Measurements from ENCODE around the gene SCYL3.

SCYL3 gene

DNA sequence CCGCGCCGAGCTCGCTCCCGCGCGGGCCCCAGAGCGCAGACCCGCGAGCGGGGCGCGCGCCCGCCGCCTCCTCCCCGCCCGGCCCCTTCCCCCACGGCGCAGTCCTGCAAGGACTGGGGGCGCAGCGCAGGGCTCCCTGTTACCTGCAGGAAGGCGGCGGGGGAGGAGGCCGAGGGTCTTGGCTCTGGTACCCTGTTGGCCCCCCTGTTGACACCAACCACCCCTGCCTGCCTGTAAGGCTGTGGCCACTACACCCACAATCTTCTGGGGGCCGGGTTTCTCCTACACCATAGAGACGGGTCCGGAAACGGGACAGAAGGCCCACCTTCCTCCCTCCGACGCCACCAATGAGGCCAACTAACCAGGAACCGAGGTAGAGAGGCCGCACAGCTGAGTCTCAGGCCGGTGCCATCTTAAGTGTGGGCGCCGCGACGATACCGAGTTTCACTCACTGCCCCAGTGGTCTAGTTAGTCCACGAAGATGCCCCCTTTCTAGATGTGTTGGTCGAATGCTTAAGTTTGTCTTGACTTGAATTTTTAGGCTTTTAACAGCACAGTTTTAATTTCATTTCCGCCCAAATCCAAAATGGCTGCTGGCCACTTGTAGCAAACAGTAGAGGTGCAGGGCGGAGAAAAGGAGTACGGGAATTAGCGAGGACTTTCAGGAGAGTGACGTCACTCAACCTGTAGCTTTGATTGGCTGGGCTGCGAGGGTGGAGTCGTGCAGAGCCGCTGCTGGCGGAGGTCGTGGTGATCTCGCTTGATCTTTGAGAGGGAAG is at the start of gene SCYL3:
SCYL3 (minus strand) TSS at position 252 of the 779 bp plus-strand sequence. CDS start 5,056 bp downstream, outside the sequence.
- Histone ChIP-seq H3K79me2 (ENCODE audit: low read length) (peaks cover 45% of the 10 kb centered on the region), H3K27ac (ENCODE audit: low read length) (peak within 1 kb of the TSS; percentile 79), H3K27me3 (replicated peaks; ENCODE audit: insufficient read depth, low read length) (no peaks in the 10 kb centered on the region), H3K4me1 (ENCODE audit: low read length) (peaks cover 25% of the 10 kb centered on the region), H2AFZ (ENCODE audit: low read length) (peak within 1 kb of the TSS; percentile 75), H3K4me3 (ENCODE audit: low read length) (peak within 1 kb of the TSS; percentile 92), H3K9me3 (replicated peaks; ENCODE audit: insufficient read depth, low read length) (no peaks in the 10 kb centered on the region), H3K9me2 (replicated peaks; ENCODE audit: insufficient read depth, low read length) (no peaks in the 10 kb centered on the region), H3K9ac (ENCODE audit: low read length) (peak within 1 kb of the TSS; percentile 89), H3K36me3 (replicated peaks; ENCODE audit: insufficient read depth, low read length) (no peaks in the 10 kb centered on the region), H4K20me1 (ENCODE audit: insufficient read depth, low read length) (no peaks in the 10 kb centered on the region), H3F3A (ENCODE audit: insufficient read depth, low read length) (0 out of 2 replicates have a peak, but pooled peaks cover 6% of the 10 kb centered on the region), H3K4me2 (ENCODE audit: low read depth, low read length) (peak within 1 kb of the TSS; percentile 75)
- DNase-seq = peak; percentile 99
- no peak for TF ChIP-seq EZH2 (optimal IDR thresholded peaks at IDR 0.05; ENCODE audit: low read depth, low read length)

DNA sequence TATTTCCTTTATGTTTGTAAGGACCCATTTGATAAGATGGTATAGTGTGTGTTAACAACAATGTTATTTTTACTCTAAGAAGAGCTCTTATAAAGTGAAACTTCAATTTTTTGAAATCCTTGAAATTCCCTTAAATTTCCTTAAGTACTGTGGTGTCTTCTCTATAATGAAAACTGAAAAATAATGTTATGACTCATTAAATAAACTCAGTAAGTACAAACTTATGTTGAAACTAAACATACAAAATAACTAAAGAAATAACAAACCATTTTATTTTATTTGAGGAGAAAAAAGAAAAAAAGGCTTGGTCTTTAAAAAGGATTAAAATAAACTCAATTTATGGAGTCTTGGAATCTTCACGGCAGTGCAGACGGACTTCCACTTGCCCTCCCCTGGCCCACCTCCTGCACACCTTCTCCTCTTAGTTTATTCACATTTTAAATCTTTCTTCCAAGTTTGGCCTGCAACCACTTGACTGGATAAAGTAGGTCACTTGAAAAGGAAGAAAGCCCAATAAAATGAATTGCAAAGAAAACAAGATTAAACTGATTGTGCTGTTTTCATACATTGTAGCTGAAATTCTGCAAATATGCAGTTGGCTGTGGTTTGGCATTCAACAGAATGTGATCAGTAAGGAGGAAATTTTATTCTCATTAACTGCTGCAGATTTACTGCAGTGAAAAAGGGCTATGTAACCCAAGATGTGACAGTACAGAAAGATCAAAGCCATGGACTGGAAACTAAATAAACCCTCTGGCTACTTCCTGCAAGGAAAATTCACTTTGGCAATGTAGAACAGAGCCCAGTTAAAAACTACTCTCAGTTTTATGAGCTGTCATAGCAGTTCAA is 48.5 kb upstream of the SCYL3 start:
- H4K20me1 ChIP-seq (ENCODE audit: insufficient read depth, low read length) = no peaks in the 10 kb centered on the region
- no peak overlapping the region for H3K27ac ChIP-seq (ENCODE audit: low read length)
- no peak for DNase-seq
- TF ChIP-seq EZH2phosphoT487 (IDR thresholded peaks at IDR 0.05; ENCODE audit: low read length) = no peak
- TF ChIP-seq EZH2 (optimal IDR thresholded peaks at IDR 0.05; ENCODE audit: low read depth, low read length) = no peak
- no peaks in the 10 kb centered on the region for H3K9me3 ChIP-seq (replicated peaks; ENCODE audit: insufficient read depth, low read length)
- no peaks in the 10 kb centered on the region for H3K36me3 ChIP-seq (replicated peaks; ENCODE audit: insufficient read depth, low read length)
- H3F3A ChIP-seq (ENCODE audit: insufficient read depth, low read length) = no peaks in the 10 kb centered on the region
- H3K27me3 ChIP-seq (replicated peaks; ENCODE audit: insufficient read depth, low read length) = no peaks in the 10 kb centered on the region
- no peaks in the 10 kb centered on the region for H3K79me2 ChIP-seq (ENCODE audit: low read length)
- no peaks in the 10 kb centered on the region for H3K4me1 ChIP-seq (ENCODE audit: low read length)
- no peak overlapping the region for H3K4me3 ChIP-seq (ENCODE audit: low read length)
- no peak overlapping the region for H2AFZ ChIP-seq (ENCODE audit: low read length)
- H3K9ac ChIP-seq (ENCODE audit: low read length) = no peak overlapping the region
- no peaks in the 10 kb centered on the region for H3K9me2 ChIP-seq (replicated peaks; ENCODE audit: insufficient read depth, low read length)
- no peak overlapping the region for H3K4me2 ChIP-seq (ENCODE audit: low read depth, low read length)

DNA sequence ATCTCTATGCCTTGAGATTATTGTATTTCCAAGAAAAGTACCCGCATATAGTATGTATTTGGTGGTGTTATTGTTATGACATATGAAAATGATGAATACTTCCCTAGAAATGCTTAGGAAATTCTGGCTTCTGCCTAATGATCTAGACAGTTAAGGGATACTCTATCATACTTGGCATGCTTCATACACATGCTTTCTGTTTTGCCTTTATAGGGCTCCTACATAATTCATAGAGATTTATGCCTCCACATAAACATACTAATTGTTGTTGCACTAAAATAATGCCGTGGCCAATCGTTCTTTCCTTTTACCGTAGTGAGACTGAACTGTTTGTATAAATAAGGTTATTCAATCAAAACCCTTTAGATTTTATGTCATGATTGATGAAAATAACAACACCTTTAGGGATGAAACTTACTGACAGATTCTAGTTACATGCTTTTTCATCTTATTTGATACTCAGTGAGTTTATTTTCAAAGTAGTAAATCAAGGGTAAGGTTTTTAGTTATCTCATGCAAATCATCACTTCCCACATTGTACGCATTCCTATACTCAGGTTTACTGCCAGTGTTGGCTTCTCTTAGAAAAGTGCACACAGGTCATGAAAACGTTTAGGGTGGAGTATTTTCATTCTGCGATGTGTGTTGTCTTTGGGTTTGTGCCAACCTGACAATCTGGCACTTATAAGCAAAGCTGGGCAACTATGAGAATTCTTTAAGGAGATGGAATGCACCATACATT is 40.5 kb upstream of the SCYL3 start:
- Histone ChIP-seq H3K36me3 (replicated peaks; ENCODE audit: insufficient read depth, low read length) (no peaks in the 10 kb centered on the region), H3K27me3 (replicated peaks; ENCODE audit: insufficient read depth, low read length) (no peaks in the 10 kb centered on the region), H3K9me3 (replicated peaks; ENCODE audit: insufficient read depth, low read length) (no peaks in the 10 kb centered on the region), H3K79me2 (ENCODE audit: low read length) (no peaks in the 10 kb centered on the region), H3K9ac (ENCODE audit: low read length) (no peak overlapping the region), H3K27ac (ENCODE audit: low read length) (no peak overlapping the region), H2AFZ (ENCODE audit: low read length) (no peak overlapping the region), H3F3A (ENCODE audit: insufficient read depth, low read length) (no peaks in the 10 kb centered on the region), H3K4me1 (ENCODE audit: low read length) (no peaks in the 10 kb centered on the region), H3K4me3 (ENCODE audit: low read length) (no peak overlapping the region), H3K4me2 (ENCODE audit: low read depth, low read length) (no peak overlapping the region), H4K20me1 (ENCODE audit: insufficient read depth, low read length) (no peaks in the 10 kb centered on the region), H3K9me2 (replicated peaks; ENCODE audit: insufficient read depth, low read length) (no peaks in the 10 kb centered on the region)
- TF ChIP-seq EZH2 (optimal IDR thresholded peaks at IDR 0.05; ENCODE audit: low read depth, low read length) (no peak), EZH2phosphoT487 (IDR thresholded peaks at IDR 0.05; ENCODE audit: low read length) (no peak), CTCF (IDR thresholded peaks at IDR 0.05; ENCODE audit: low read length) (no peak)
- no peak for DNase-seq

DNA sequence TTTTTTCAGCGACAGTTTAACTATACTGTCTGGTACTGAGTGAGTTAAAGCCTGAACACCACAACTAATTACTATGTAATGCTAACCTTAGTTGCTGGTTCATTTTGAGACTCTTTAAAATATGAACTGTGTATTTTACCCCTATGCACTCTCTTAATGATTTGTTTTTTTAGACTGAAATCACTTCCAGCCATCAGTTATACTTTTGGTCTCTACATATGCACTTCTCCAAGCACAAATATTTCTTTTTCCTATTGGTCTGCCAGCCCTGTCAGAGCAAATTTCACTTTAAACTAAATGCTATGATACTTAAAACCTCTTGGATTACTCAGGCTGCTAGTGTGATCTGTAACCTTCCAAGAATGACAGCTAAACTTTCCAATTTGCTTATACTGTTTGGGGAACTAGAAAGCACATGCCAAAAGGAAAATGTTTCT is 38.1 kb upstream of the SCYL3 start:
- Histone ChIP-seq H3K27me3 (replicated peaks; ENCODE audit: insufficient read depth, low read length) (no peaks in the 10 kb centered on the region), H3K4me1 (ENCODE audit: low read length) (no peaks in the 10 kb centered on the region), H3K27ac (ENCODE audit: low read length) (no peak overlapping the region), H3K79me2 (ENCODE audit: low read length) (no peaks in the 10 kb centered on the region), H3K36me3 (replicated peaks; ENCODE audit: insufficient read depth, low read length) (no peaks in the 10 kb centered on the region), H3K4me2 (ENCODE audit: low read depth, low read length) (no peak overlapping the region), H3K9me3 (replicated peaks; ENCODE audit: insufficient read depth, low read length) (no peaks in the 10 kb centered on the region), H3K9ac (ENCODE audit: low read length) (no peak overlapping the region), H3K9me2 (replicated peaks; ENCODE audit: insufficient read depth, low read length) (no peaks in the 10 kb centered on the region), H3K4me3 (ENCODE audit: low read length) (no peak overlapping the region), H3F3A (ENCODE audit: insufficient read depth, low read length) (no peaks in the 10 kb centered on the region), H2AFZ (ENCODE audit: low read length) (no peak overlapping the region), H4K20me1 (ENCODE audit: insufficient read depth, low read length) (no peaks in the 10 kb centered on the region)
- no peak for DNase-seq
- TF ChIP-seq CTCF (IDR thresholded peaks at IDR 0.05; ENCODE audit: low read length) (no peak), EZH2 (optimal IDR thresholded peaks at IDR 0.05; ENCODE audit: low read depth, low read length) (no peak), EZH2phosphoT487 (IDR thresholded peaks at IDR 0.05; ENCODE audit: low read length) (no peak)
